Calu3 (cell line): ENCODE results near the gene TEX22. TPM values are rescaled to one million over a fixed set of nuclear protein-coding genes. Genes with fewer than 3 reads are reported as not detected.

Source experiments
- BruUV-seq: library from RNA; stranded (reverse); fragments of 400-500 nt; replicated peaks from 2 replicates; lab custom pipeline; 2021; lab: Mats Ljungman, UMichigan
- CTCF ChIA-PET: fragments of 300-600 bp; sonication (Branson Sonifier 250); formaldehyde crosslinking; loops from one replicate; lab custom pipeline; 2022; ENCODE audit warnings: antibody characterized with exemption; lab: Charles Lee
- DNase-seq: peaks from one replicate; pipeline ENCODE4 v3.0.0; 2022
- H3K27ac Mint-ChIP-seq: one replicate; pipeline ENCODE4 v1.8.0; 2022; ENCODE audit warnings: mixed read lengths; ENCODE audit not compliant: unreplicated experiment
- H3K27me3 Mint-ChIP-seq: one replicate; pipeline ENCODE4 v1.8.0; 2022; ENCODE audit warnings: mixed read lengths; ENCODE audit not compliant: unreplicated experiment
- H3K36me3 Mint-ChIP-seq: one replicate; pipeline ENCODE4 v1.8.0; 2022; ENCODE audit warnings: mild to moderate bottlenecking, moderate library complexity, mixed read lengths; ENCODE audit not compliant: insufficient read depth, unreplicated experiment
- H3K4me1 Mint-ChIP-seq: one replicate; pipeline ENCODE4 v1.8.0; 2022; ENCODE audit warnings: mild to moderate bottlenecking, low read depth, mixed read lengths; ENCODE audit not compliant: unreplicated experiment
- H3K4me3 Mint-ChIP-seq: one replicate; pipeline ENCODE4 v1.8.0; 2022; ENCODE audit warnings: mild to moderate bottlenecking, low read depth, moderate library complexity, mixed read lengths; ENCODE audit not compliant: unreplicated experiment
- H3K9me3 Mint-ChIP-seq: one replicate; pipeline ENCODE4 v1.8.0; 2022; ENCODE audit warnings: low read depth, mixed read lengths; ENCODE audit not compliant: unreplicated experiment
- CTCF ChIP-seq: fragments of 200-600 bp; IDR thresholded peaks from one replicate; pipeline ENCODE4 v1.8.0; 2022; ENCODE audit warnings: antibody characterized with exemption; ENCODE audit not compliant: unreplicated experiment
- intact Hi-C: fragments of 100-400 bp; cut with micrococcal nuclease; formaldehyde crosslinking; loops from one replicate; pipeline ENCODE4 v1.10.0; 2022; ENCODE audit not compliant: unreplicated experiment
- total RNA-seq: library from RNA; stranded (reverse); gene quantifications from 2 replicates; pipeline ENCODE4 v1.2.3, GENCODE V29; 2022

The TEX22 gene
- total RNA-seq, 1 experiment from 2014 or later, result 2.8 TPM

DNA sequence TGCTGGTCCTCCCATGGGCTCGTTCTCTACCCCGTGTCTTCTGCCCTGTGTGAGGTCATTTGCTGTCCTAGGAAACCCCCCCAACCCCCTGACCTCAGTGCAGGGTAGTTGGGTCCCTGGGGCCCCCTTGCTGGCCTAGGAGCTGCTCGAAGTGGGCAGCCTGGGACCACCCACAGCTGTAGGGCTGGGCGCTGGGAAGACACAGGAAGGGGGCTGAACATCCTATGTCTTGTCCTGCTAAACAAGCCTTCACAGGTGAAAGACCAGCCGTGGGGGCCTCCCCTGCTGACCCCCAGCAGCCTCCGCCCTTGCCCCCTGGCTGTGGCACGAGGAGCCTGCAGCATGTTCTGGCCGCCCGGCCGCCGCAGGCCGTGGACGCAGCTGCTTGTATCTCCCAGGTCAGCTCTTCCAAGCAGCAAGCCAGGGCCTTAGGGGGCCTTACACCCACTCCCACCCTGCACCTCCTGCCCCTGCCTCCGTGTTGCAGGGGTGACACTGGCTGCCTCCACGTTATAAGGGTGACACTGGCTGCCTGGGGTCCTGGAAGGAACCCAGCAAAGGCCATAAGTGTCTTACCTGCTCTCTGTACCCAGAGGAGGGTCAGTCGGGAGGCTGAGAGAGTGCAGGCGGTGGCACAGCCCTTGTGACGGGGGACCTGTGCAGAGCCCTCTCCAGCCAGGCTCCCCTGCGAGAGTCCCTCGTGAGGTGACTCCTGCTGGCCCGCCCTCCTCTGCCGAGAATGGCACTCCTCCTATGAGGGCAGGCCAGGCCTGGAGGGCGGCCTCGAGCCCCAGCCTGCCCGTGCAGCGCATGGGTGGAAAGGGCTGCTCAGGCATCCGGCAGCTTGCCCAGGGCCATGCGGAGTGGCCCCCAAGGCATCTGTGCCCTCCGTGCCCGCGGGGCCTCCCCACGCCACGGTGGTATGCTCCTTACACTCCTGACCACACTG is 11.5 kb upstream of the TEX22 start:
- no peak for DNase-seq
- no peak for TF ChIP-seq CTCF
- Mint-ChIP-seq H3K9me3 (no peaks in the 10 kb centered on the region), H3K36me3 (peaks cover 13% of the 10 kb centered on the region), H3K27ac (no peak overlapping the region), H3K4me3 (no peak overlapping the region), H3K4me1 (no peaks in the 10 kb centered on the region), H3K27me3 (no peaks in the 10 kb centered on the region)
- CTCF ChIA-PET, result no interaction called here
- BruUV-seq, result no TSS peak
- intact Hi-C loops, result no loop called here

DNA sequence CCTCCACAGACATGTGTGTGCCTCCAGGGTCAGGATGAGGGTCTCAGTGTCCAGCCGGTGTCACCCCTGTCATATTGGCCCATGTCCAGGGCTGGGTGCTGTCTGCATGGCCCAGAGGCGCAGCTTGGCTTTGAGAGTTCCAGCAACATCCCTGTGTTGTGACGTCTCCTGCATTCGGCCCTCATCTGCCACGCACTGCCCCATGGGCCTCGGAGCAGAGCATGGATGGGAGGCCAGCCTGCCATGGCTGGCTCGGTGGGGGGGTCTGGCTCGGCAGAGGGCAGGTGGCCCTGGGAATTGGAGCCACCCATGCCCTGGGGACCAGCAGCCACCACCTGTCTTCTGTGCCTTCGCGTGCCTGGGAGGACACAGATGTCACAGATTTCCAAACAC is 10.8 kb upstream of the TEX22 start:
- no peaks in the 10 kb centered on the region for H3K4me1 Mint-ChIP-seq
- no peaks in the 10 kb centered on the region for H3K9me3 Mint-ChIP-seq
- H3K27me3 Mint-ChIP-seq, result no peaks in the 10 kb centered on the region
- TF ChIP-seq CTCF, result no peak
- no peak overlapping the region for H3K27ac Mint-ChIP-seq
- intact Hi-C loops, result no loop called here
- no TSS peak for BruUV-seq
- H3K36me3 Mint-ChIP-seq, result peaks cover 11% of the 10 kb centered on the region
- CTCF ChIA-PET, result no interaction called here
- no peak for DNase-seq
- H3K4me3 Mint-ChIP-seq, result no peak overlapping the region

GRCh38 chr14:105388110-105388951 is 10.0 kb upstream of the TEX22 start:
- no peak for TF ChIP-seq CTCF
- BruUV-seq, result no TSS peak
- Mint-ChIP-seq H3K4me3 (no peak overlapping the region), H3K27ac (no peak overlapping the region), H3K4me1 (no peaks in the 10 kb centered on the region), H3K36me3 (peaks cover 6% of the 10 kb centered on the region), H3K27me3 (no peaks in the 10 kb centered on the region), H3K9me3 (no peaks in the 10 kb centered on the region)
- CTCF ChIA-PET, result no interaction called here
- intact Hi-C loops, result no loop called here
- DNase-seq, result no peak

DNA sequence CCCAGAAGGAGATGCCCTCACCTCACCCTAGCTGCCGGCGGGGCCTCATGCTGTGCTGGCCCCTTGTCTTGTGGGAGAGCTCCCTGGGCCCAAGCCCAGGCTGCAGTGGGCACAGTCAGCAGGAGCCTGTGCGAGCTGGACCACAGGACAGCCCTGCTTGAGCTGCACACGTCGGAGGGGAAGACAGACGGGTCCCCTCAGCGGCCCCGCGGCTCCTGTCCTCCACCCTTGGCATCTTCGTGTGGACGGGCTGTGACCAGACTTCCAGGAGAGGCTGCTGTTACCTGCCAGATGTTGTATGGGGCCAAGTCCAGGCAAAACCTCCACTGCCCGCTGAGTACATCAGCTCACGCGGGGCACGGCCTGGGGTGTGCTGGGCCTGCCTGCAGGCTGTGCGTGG is 9.4 kb upstream of the TEX22 start:
- Mint-ChIP-seq H3K27ac (no peak overlapping the region), H3K9me3 (no peaks in the 10 kb centered on the region), H3K27me3 (no peaks in the 10 kb centered on the region), H3K4me1 (no peaks in the 10 kb centered on the region), H3K4me3 (no peak overlapping the region), H3K36me3 (peaks cover 5% of the 10 kb centered on the region)
- DNase-seq, result no peak
- BruUV-seq, result no TSS peak
- TF ChIP-seq CTCF, result no peak
- intact Hi-C loops, result no loop called here
- CTCF ChIA-PET, result no interaction called here
